WTC11 (cell line): ENCODE results near the gene CLEC17A.

ENCODE experiments used
- NFYB ChIP-seq: sonication (generic); formaldehyde crosslinking; conservative IDR thresholded peaks from 2 replicates; pipeline ENCODE4 v1.8.0; 2022; ENCODE audit warnings: low read depth, missing genetic modification reagents
- SMAD3 ChIP-seq: sonication (generic); formaldehyde crosslinking; IDR thresholded peaks from 2 replicates; pipeline ENCODE4 v1.8.0; 2022; ENCODE audit warnings: missing genetic modification reagents, mild to moderate bottlenecking, borderline replicate concordance
- SP1 ChIP-seq: sonication (generic); formaldehyde crosslinking; conservative IDR thresholded peaks from 2 replicates; pipeline ENCODE4 v1.8.1; 2022; ENCODE audit warnings: missing genetic modification reagents
- TF ChIP-seq, protein P1 (sequence below): fragments of 200-600 bp; IDR thresholded peaks from 2 replicates; pipeline ENCODE4 v1.8.0; 2022; ENCODE audit warnings: antibody characterized with exemption
- TF ChIP-seq, protein P2 (sequence below): sonication (generic); formaldehyde crosslinking; IDR thresholded peaks from 2 replicates; pipeline ENCODE4 v1.8.1; 2022; ENCODE audit warnings: low read depth, missing genetic modification reagents, borderline replicate concordance

DNA sequence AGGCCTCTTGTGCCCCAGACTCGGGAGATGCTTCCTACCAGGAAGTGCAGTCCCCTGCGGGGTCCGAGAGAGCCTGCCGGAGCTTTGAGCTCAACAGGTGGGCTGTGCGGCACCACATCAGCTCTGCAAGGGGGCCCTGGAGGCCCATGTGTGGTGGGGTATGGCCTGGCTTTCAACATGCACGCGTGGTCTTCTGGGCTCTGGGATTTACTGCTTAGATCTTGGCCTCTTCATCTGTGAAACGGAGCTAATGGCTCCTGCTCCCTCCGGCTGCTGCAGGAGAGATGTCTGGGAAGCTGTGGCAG, 29.0 kb upstream of the CLEC17A start:
- TF ChIP-seq, protein P1, sequence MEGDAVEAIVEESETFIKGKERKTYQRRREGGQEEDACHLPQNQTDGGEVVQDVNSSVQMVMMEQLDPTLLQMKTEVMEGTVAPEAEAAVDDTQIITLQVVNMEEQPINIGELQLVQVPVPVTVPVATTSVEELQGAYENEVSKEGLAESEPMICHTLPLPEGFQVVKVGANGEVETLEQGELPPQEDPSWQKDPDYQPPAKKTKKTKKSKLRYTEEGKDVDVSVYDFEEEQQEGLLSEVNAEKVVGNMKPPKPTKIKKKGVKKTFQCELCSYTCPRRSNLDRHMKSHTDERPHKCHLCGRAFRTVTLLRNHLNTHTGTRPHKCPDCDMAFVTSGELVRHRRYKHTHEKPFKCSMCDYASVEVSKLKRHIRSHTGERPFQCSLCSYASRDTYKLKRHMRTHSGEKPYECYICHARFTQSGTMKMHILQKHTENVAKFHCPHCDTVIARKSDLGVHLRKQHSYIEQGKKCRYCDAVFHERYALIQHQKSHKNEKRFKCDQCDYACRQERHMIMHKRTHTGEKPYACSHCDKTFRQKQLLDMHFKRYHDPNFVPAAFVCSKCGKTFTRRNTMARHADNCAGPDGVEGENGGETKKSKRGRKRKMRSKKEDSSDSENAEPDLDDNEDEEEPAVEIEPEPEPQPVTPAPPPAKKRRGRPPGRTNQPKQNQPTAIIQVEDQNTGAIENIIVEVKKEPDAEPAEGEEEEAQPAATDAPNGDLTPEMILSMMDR = no peak
- TF ChIP-seq SP1 (CRISPR knock-in tag) (no peak), NFYB (CRISPR knock-in tag) (no peak), SMAD3 (CRISPR knock-in tag) (no peak)
- TF ChIP-seq, protein P2, sequence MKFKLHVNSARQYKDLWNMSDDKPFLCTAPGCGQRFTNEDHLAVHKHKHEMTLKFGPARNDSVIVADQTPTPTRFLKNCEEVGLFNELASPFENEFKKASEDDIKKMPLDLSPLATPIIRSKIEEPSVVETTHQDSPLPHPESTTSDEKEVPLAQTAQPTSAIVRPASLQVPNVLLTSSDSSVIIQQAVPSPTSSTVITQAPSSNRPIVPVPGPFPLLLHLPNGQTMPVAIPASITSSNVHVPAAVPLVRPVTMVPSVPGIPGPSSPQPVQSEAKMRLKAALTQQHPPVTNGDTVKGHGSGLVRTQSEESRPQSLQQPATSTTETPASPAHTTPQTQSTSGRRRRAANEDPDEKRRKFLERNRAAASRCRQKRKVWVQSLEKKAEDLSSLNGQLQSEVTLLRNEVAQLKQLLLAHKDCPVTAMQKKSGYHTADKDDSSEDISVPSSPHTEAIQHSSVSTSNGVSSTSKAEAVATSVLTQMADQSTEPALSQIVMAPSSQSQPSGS (CRISPR knock-in tag) = no peak
